HG03066 (cell line): Measurements from ENCODE around the gene FGF2.
A peak's percentile ranks its signal among the peaks of the same experiment; 100 is the strongest.
"Not testable (repeated sequence)": the region's sequence is repeated elsewhere in the genome, so short reads cannot be mapped to it uniquely, and the experiment has no call there.

Experiments
- ATAC-seq: cut with Tn5 transposase; IDR thresholded peaks from one replicate; pipeline ENCODE4 v1.9.1; 2021; ENCODE audit warnings: low read depth; ENCODE audit not compliant: unreplicated experiment

The FGF2 gene

GRCh38 chr4:122826553-122827257, at the start of gene FGF2:
Gene FGF2, plus strand, starts transcription at chr4:122826831. Its CDS starts 344 bp downstream, at chr4:122827175.
- ATAC-seq, result peak; percentile 13

GRCh38 chr4:122776916-122777315, 49.7 kb upstream of the FGF2 start:
- ATAC-seq, result no peak

- ATAC-seq, result no peak
These were observed 48.6 kb upstream of the FGF2 start for GRCh38 chr4:122777846-122778673.

GRCh38 chr4:122781486-122781885, 45.1 kb upstream of the FGF2 start:
- no peak for ATAC-seq

DNA sequence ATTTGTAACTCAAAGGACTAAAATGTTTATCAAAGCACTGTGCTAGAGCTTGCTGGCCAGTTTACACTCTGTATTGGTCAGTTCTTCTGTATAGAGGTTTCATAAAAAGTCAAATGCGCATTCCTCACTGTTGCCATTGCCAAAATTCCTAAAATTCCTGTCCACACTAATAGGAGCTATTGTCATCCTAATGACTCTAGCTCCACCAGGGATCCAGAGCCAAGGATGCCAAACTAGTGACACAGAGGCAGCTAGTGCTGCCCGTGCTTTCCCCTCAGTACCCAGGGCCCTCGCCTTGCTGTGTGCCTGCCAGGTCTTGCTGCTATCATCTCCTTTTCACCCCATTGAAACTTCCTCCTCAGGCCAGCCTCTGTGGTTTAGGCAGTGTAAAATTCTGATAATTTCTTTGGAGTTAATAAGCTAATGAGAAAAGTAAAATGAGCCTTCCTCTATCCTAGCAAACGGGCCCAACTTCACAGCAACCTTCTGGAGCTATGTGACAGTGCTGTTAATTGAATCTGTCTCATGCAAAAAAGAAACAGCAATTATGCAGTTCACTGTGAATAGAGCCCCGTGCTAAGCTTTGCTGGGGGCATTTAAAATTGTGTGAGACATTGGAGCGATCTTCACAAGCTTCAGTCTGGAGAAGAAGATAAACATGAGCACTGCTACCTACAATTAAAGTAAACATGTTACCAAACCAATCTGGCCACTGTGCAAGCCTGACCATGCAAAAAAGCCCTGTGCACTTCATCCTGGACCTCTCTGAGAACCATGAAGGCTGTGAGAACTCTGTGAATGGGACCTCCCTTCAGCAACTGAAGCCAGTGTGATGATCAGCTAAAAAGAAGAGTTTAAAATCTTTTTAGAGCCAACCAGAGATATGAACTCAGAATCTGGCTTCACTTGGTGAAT, 43.1 kb upstream of the FGF2 start:
- no peak for ATAC-seq

GRCh38 chr4:122784261-122784660, 42.4 kb upstream of the FGF2 start:
- ATAC-seq, result no peak

GRCh38 chr4:122785099-122785498, 41.5 kb upstream of the FGF2 start:
- no peak for ATAC-seq

DNA sequence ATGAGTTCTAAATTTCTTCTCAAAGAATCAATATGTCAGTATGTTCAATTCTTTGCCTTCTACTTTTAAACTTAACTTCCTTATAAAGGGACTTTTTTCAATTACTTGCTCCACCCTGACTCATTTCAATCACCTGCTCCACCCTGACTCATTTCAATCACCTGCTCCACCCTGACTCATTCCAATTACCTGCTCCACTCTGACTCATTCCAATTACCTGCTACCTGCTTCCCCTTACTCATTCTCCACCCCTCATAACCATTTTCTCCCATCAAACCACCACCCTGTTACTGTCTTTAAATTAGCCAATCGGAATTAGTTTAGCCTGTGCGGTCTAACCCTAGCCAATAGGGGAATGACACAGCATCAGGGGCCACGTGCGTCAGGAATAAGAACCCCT, 40.3 kb upstream of the FGF2 start:
- ATAC-seq, result not testable (repeated sequence)

DNA sequence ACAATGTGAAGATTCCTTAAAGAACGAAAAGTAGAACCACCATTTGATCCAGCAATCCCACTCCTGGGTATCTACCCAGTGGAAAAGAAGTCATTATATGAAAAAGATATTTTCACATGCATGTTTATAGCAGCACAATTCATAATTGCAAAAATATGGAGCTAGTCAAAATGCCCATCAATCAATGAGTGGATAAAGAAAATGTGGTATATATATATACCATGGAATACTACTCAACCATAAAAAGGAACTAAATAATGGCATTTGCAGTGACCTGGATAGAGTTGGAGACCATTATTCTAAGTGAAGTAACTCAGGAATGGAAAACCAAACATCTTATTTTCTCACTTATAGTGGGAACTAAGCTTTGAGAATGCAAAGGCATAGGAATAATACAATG, 39.7 kb upstream of the FGF2 start:
- ATAC-seq, result not testable (repeated sequence)

DNA sequence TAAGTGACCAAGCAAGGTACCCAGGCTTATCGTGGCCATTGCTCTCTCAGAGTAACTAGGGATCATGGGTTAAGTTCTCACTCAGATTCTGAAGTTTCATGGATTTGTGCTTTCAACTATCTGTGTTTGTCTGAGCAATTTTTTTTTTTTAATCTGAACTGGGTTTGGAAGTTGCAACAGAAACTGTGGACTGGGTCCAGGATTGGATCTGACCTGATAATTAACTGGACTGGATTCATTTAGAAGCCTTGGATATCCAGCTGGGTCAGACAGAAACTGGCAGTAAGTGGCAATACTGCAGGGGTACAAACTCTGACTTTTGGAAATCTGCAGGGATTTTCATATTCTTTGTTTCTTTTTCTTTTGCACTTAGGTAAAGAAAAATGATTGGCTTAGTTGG, 38.7 kb upstream of the FGF2 start:
- no peak for ATAC-seq

DNA sequence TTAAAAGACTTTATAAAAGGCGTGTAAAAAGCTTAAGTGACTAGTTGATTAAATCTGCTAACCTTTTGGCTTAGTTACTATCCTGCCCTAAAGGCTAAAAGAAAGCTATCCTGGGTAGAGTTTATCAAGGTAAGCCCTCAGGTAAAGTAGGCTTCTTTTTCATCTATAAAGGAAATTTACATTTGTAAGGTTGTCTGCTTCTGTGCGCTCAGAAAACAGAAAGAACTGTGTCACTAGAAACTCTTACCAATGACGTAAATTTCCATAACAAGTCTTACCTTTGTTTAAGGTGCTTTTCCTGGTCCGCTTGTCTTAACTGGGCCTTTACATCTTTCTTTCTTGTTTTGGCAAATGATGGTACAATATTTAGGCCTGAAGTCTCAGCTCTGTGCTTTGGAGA, 37.7 kb upstream of the FGF2 start:
- no peak for ATAC-seq

- no peak for ATAC-seq
These were observed 32.8 kb upstream of the FGF2 start for GRCh38 chr4:122793811-122794210.

- ATAC-seq, result no peak
These were observed 29.7 kb upstream of the FGF2 start for GRCh38 chr4:122796801-122797404.

DNA sequence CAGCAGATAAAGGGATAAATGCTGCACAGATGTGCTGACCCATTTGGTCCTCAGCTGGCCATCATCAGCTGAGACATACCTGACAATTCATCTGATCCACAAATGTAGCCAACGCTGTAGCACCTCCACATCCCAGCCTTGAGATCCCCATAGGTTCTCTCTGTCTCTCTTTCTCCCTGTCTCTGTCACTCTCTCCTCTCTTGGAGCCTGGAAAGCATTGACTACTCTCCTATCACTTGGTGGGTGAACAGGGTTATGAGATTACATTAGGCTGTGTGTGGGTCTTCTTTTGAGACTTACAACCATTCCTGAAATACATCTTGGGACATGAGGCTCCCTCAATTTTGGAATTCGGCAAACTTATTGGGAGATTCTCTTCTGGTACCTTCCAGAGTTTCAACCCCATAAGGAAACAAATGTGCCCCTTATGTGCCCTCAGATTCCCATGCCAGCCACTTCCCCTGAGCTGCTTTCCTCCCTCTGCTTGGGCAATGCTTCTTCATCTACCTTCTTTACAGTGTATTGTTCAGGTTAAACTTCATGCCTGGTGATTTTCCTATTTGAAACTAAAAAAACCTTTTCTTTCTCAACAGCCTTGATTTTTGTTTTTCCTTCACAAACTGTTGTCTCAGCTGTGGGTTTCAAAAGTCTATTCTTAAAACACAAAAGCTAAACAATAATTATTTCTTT, 29.1 kb upstream of the FGF2 start:
- no peak for ATAC-seq

- ATAC-seq, result peak; percentile 50
These were observed 28.5 kb upstream of the FGF2 start for GRCh38 chr4:122798101-122798500.

DNA sequence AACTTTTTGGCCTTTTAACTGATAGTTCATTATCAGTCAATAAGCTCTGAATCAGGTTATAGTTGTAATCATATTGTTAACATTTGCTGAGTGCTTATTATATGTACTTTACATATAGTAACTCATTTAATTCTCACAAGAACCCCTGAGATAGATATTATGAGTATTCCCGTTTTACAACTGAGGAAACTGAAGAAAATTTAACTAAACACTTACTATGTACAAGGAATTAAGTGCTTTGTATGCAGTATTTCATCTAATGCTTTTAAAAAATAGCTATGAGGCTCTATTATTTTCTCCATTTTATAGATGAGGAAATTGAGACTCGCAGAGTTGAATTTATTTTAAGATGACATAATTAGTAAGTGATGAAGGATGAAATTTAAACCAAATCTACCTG, 27.7 kb upstream of the FGF2 start:
- ATAC-seq, result no peak

DNA sequence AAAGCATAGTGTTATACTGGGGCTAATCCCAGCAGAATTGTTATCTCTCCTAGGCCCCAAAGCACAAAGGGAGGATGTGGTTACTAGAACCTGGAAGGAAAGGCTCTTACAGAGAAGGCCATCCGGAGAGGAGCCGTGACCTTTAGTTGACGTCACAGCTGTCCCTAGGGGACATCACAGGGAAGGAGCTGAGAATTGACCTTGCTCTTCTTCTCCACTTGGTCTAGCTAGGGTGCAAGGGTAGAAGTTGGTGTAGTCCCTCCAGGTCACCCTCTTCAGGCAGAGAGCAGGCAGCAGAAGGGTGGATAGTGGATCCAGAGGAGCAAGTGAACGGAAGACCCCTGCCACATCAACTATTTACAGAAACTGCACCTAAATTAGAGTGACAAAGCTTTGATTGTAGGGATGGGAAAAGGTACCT, 22.8 kb upstream of the FGF2 start:
- no peak for ATAC-seq

DNA sequence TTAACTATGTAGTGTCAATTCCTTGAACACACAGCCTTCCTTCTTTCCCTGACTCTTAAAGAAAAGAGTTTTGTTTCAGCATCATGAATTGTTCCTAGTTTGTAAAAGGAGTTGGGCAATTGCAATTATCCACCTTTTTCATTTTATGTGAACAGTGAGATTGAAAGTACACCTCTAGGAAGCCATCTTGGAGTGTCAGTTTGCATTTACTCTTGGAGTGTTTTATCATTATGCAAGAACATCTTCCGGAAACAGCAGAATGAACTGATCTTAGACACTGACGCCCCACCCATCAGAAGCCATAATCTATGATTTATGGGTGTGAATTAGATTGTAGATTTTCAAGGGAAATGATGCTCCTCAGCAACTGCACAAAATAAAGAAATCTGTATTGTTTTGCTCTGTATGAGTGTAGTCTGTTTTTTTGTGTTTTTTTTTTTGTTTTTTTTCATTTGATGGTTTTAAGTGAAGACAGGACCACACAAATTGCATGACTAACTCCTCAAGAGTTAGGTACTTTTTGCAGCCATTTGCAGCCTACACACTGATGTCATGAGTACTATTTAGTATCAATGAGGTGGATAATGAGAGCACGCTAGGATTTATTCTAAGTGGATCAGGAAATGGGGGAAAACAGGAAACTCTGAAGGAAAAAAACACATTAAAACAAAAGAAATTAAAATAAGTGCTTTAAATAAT, 19.5 kb upstream of the FGF2 start:
- ATAC-seq, result no peak

DNA sequence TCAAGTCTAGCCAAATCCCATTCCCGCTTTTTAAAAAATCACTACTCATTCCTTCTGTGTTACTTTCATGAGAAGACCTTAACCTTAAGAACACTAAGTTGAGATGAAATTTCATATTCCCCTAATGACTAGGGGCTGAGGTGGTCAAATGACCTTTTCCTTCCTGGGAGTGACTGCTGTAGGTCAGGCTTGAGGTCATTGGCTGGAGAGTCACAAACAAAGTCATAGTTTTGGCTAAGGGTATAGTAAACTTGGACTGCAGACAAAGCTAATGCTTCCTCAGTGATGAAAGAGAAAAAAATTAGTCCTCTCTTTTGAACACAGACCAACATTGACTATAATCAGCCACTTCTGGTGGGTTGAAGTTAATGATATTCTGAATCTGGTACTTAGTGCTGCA, 16.0 kb upstream of the FGF2 start:
- no peak for ATAC-seq
